Measurements from ENCODE around the gene GRID2. TPM values are rescaled to one million over a fixed set of nuclear protein-coding genes. Genes with fewer than 3 reads are reported as not detected.

The GRID2 gene
- total RNA-seq: not detected
- long read RNA-seq: 0 reads

DNA sequence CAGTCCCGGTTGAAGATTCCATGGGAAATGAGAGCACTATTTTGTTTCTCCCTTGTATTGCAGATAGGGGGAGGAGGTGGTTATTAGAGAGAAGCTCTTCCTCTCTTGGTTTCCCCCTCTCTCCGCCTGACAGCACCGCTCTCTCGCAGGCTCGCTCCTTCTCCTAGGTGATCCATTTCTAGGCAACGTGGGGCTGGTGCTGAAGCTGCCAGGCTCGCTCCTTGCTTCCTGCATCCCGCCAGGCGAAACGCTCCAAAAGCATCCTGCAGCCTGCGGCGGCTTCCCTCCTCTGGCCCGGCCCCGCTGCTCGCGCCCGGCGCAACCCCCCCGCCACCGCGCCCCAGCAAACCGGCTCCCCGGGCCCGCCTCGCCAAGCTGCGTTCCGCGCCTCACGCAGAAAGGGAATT is at the start of gene GRID2:
Gene GRID2, plus strand, starts transcription at position 346 of the 407 bp plus-strand sequence.
- 3% methylated on average over 18 of the region's 29 CpGs for WGBS (ENCODE audit: insufficient coverage, low coverage, low lambda C conversion rate, missing lambda C conversion rate)
- TF ChIP-seq POLR2A (IDR thresholded peaks at IDR 0.05): no peak
- TF ChIP-seq, protein P1, sequence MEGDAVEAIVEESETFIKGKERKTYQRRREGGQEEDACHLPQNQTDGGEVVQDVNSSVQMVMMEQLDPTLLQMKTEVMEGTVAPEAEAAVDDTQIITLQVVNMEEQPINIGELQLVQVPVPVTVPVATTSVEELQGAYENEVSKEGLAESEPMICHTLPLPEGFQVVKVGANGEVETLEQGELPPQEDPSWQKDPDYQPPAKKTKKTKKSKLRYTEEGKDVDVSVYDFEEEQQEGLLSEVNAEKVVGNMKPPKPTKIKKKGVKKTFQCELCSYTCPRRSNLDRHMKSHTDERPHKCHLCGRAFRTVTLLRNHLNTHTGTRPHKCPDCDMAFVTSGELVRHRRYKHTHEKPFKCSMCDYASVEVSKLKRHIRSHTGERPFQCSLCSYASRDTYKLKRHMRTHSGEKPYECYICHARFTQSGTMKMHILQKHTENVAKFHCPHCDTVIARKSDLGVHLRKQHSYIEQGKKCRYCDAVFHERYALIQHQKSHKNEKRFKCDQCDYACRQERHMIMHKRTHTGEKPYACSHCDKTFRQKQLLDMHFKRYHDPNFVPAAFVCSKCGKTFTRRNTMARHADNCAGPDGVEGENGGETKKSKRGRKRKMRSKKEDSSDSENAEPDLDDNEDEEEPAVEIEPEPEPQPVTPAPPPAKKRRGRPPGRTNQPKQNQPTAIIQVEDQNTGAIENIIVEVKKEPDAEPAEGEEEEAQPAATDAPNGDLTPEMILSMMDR (IDR thresholded peaks at IDR 0.05): no peak
- intact Hi-C loops (cut with DNase I): no loop called here
- DNase-seq (no peak), ATAC-seq (no peak)
- no peaks in the 10 kb centered on the region for H3K9me3 ChIP-seq
- H3K4me3 ChIP-seq: no peak within 1 kb of the TSS
- H3K27ac ChIP-seq: no peak within 1 kb of the TSS
- H3K27me3 ChIP-seq: peaks cover 0 to 8% of the 10 kb centered on the region in 2 donors
- H3K4me1 ChIP-seq: peaks cover 0 to 9% (median 0%) of the 10 kb centered on the region in 4 donors
- H3K36me3 ChIP-seq: no peaks in the 10 kb centered on the region

DNA sequence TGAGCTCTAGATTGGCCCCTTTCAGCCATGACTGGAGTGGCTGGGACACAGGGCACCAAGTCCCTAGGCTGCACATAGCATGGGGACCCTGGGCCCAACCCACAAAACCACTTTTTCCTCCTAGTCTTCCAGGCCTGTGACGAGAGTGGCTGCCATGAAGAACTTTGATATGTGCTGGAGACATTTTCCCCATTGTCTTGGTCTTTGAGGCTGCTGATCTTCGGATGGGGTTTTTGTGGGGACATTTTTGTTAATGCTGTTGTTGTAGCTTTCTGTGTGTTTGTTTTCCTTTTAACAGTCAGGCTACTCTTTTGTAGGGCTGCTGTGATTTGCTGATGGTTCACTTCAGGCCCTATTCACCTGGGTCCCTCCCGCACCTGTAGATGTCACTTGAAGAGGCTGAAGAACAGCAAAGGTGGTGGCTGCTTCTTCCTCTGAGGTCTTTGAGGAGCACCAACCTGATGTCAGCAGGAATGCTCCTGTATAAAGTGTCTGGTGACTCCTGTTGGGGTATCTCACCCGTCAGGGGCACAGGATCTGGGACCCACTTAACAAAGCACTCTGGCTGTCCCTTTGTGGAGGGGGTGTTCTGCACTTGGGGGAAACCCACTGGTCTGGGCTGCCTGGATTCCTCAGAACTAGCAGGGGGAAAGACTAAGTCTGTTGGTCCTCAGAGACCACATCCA is 49.6 kb upstream of the GRID2 start:
- Histone ChIP-seq H3K4me3 (no peak overlapping the region), H3K27me3 (no peaks in the 10 kb centered on the region), H3K36me3 (no peaks in the 10 kb centered on the region), H3K9me3 (no peaks in the 10 kb centered on the region), H3K4me1 (no peaks in the 10 kb centered on the region), H3K27ac (no peak overlapping the region)
- no peak for ATAC-seq
- intact Hi-C loops (cut with DNase I): no loop called here
- TF ChIP-seq, protein P1 (IDR thresholded peaks at IDR 0.05): no peak
- no peak for TF ChIP-seq POLR2A (IDR thresholded peaks at IDR 0.05)
- 58% methylated on average over 2 of the region's 4 CpGs for WGBS (ENCODE audit: insufficient coverage, low coverage, low lambda C conversion rate, missing lambda C conversion rate)
- no peak for DNase-seq

GRCh38 chr4:92254767-92255442 is 48.9 kb upstream of the GRID2 start:
- Histone ChIP-seq H3K27ac (no peak overlapping the region), H3K36me3 (no peaks in the 10 kb centered on the region), H3K27me3 (no peaks in the 10 kb centered on the region), H3K4me3 (no peak overlapping the region), H3K9me3 (no peaks in the 10 kb centered on the region), H3K4me1 (no peaks in the 10 kb centered on the region)
- DNase-seq: no peak
- intact Hi-C loops (cut with DNase I): no loop called here
- TF ChIP-seq, protein P1 (IDR thresholded peaks at IDR 0.05): no peak
- TF ChIP-seq POLR2A (IDR thresholded peaks at IDR 0.05): no peak
- 60% methylated on average over 1 of the region's 8 CpGs for WGBS (ENCODE audit: insufficient coverage, low coverage, low lambda C conversion rate, missing lambda C conversion rate)
- no peak for ATAC-seq

DNA sequence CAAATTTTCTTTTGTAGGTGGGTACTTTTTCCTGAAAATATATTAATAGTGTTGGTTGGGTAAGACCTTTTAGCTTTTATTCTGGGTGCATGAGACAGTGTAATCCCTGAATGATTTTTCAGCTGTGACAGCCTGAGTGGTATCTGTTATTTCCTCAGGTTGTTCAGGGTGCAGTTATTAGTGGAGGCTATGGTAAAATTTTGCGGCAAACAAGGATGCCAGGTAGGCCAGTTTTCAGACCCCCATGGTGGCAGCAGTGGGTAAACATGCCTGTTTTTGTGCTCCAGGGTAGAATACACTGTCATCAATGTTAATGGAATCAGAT is 47.9 kb upstream of the GRID2 start:
- H3K27ac ChIP-seq: no peak overlapping the region
- DNase-seq (no peak), ATAC-seq (no peak)
- no peak for TF ChIP-seq POLR2A (IDR thresholded peaks at IDR 0.05)
- TF ChIP-seq, protein P1 (IDR thresholded peaks at IDR 0.05): no peak
- 87% methylated on average over 1 of the region's 1 CpG for WGBS (ENCODE audit: insufficient coverage, low coverage, low lambda C conversion rate, missing lambda C conversion rate)
- H3K4me1 ChIP-seq: no peaks in the 10 kb centered on the region
- H3K9me3 ChIP-seq: no peaks in the 10 kb centered on the region
- H3K4me3 ChIP-seq: no peak overlapping the region
- intact Hi-C loops (cut with DNase I): no loop called here
- no peaks in the 10 kb centered on the region for H3K36me3 ChIP-seq
- no peaks in the 10 kb centered on the region for H3K27me3 ChIP-seq
